ENCODE measurements around the gene SMCO2.

SMCO2 gene

DNA sequence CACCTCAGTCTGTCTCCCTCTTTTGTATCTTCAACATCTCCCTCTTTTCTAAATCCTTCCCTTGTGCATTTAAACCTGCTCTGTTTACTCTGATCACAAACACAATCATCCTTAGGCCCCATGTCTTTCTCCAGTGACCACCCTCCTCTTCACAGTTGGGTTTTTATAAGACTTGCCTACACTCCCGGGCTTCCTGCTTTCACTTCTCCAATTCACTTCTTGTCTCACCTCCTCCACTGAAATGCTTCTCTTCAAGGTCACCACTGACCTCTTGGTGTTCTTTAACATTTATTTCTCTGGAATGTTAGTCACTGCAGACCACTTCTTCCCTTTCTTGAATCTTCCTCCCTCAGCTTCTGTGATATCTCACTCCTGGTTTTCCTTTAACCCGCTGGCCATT lies 8.7 kb upstream of the SMCO2 start:
- H3K36me3 ChIP-seq (ENCODE audit: insufficient read depth, low read length): no peaks in the 10 kb centered on the region
- no peaks in the 10 kb centered on the region for H3K9me3 ChIP-seq (ENCODE audit: low read depth, low read length)
- no peak overlapping the region for H3K4me3 ChIP-seq
- no peak for DNase-seq (ENCODE audit: low read depth, low spot score)
- no peak overlapping the region for H3K9ac ChIP-seq (ENCODE audit: insufficient read length)
- no peak overlapping the region for H3K27ac ChIP-seq
- TF ChIP-seq FOXP2 (optimal IDR thresholded peaks at IDR 0.05; ENCODE audit: control extremely low read depth, extremely low read length, insufficient read depth): no peak
- TF ChIP-seq POLR2AphosphoS5 (IDR thresholded peaks at IDR 0.05; ENCODE audit: borderline replicate concordance, low read depth, low read length): no peak
- TF ChIP-seq EZH2 (IDR thresholded peaks at IDR 0.05): no peak

DNA sequence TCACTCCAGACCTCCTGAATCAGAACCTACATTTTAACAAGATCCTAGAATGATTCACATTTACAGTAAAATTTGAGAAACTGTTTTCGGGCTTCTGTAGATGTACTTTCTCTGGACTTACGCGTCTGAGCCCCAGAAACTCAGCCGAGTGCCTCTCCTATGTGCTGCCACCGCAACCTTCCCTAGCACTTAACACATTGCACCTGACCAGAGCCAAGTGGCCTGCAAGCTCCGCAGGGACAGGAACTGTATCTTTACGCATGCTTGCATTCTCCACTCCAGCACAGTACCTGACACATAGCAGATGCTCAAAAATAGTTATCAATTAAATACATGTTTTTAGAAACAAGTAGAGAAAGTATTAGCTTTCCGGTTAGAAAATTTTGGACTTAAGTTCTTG lies 1.2 kb downstream of the SMCO2 start:
- no peak for DNase-seq (ENCODE audit: low read depth, low spot score)
- Histone ChIP-seq H3K4me3 (no peak overlapping the region), H3K9me3 (ENCODE audit: low read depth, low read length) (no peaks in the 10 kb centered on the region), H3K9ac (ENCODE audit: insufficient read length) (no peak overlapping the region), H3K36me3 (ENCODE audit: insufficient read depth, low read length) (no peaks in the 10 kb centered on the region), H3K27ac (no peak overlapping the region)
- TF ChIP-seq POLR2AphosphoS5 (IDR thresholded peaks at IDR 0.05; ENCODE audit: borderline replicate concordance, low read depth, low read length) (no peak), FOXP2 (optimal IDR thresholded peaks at IDR 0.05; ENCODE audit: control extremely low read depth, extremely low read length, insufficient read depth) (no peak), EZH2 (IDR thresholded peaks at IDR 0.05) (no peak)

DNA sequence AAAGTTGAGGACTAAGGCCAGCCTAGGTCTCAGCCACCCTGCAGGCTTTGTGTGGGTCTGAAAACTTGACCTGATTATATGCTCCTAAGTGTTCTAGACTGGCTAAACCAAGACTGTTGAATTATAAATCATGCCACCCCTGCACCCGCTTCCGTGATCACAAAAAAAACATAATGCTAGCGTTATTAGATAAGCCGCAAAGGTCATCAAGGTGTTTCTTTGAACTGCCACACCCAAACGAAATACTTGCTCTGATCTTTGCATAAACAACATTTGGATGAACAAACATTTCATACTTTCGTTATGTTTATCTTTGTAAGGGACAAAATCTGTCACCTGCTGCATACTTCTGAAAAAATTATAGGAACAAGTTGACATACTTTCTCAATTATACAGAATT lies 2.5 kb downstream of the SMCO2 start:
- H3K36me3 ChIP-seq (ENCODE audit: insufficient read depth, low read length): no peaks in the 10 kb centered on the region
- H3K9ac ChIP-seq (ENCODE audit: insufficient read length): no peak overlapping the region
- no peak for TF ChIP-seq FOXP2 (optimal IDR thresholded peaks at IDR 0.05; ENCODE audit: control extremely low read depth, extremely low read length, insufficient read depth)
- no peak for TF ChIP-seq EZH2 (IDR thresholded peaks at IDR 0.05)
- TF ChIP-seq POLR2AphosphoS5 (IDR thresholded peaks at IDR 0.05; ENCODE audit: borderline replicate concordance, low read depth, low read length): no peak
- H3K4me3 ChIP-seq: no peak overlapping the region
- H3K9me3 ChIP-seq (ENCODE audit: low read depth, low read length): no peaks in the 10 kb centered on the region
- no peak overlapping the region for H3K27ac ChIP-seq
- no peak for DNase-seq (ENCODE audit: low read depth, low spot score)

DNA sequence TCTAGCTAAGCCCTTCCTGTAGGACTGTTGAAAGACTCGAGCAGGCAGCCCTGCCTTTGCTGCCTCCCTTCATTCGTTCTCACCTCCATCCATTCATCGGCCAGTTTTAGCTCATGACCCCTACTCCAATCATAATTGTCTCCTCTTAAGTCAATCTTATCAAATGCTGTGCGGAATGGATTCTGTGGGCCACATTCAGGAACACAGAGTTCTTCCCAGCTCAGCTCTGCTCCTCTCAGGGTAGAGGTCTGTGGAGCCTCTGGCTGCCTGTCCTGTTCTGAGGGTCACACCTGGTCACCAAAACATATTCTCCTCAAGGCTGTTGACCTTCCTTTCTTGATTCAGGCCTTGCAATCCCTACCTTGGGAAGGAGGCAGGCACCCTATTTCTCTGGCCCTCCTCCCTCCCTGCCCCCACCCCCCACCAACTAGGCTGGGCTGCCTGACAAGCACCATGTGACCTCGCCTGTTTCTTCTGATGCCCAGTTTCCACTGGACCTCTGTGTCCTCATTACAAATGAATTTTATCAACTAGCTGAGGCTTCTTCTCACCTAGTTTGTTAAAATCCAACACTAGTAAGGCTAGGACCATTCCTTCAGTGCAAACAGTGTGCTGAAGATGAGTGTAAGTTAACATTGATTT lies 3.5 kb downstream of the SMCO2 start:
- no peak overlapping the region for H3K4me3 ChIP-seq
- no peaks in the 10 kb centered on the region for H3K36me3 ChIP-seq (ENCODE audit: insufficient read depth, low read length)
- no peak for TF ChIP-seq EZH2 (IDR thresholded peaks at IDR 0.05)
- no peak for TF ChIP-seq POLR2AphosphoS5 (IDR thresholded peaks at IDR 0.05; ENCODE audit: borderline replicate concordance, low read depth, low read length)
- TF ChIP-seq FOXP2 (optimal IDR thresholded peaks at IDR 0.05; ENCODE audit: control extremely low read depth, extremely low read length, insufficient read depth): no peak
- no peak overlapping the region for H3K27ac ChIP-seq
- no peak for DNase-seq (ENCODE audit: low read depth, low spot score)
- no peaks in the 10 kb centered on the region for H3K9me3 ChIP-seq (ENCODE audit: low read depth, low read length)
- no peak overlapping the region for H3K9ac ChIP-seq (ENCODE audit: insufficient read length)

DNA sequence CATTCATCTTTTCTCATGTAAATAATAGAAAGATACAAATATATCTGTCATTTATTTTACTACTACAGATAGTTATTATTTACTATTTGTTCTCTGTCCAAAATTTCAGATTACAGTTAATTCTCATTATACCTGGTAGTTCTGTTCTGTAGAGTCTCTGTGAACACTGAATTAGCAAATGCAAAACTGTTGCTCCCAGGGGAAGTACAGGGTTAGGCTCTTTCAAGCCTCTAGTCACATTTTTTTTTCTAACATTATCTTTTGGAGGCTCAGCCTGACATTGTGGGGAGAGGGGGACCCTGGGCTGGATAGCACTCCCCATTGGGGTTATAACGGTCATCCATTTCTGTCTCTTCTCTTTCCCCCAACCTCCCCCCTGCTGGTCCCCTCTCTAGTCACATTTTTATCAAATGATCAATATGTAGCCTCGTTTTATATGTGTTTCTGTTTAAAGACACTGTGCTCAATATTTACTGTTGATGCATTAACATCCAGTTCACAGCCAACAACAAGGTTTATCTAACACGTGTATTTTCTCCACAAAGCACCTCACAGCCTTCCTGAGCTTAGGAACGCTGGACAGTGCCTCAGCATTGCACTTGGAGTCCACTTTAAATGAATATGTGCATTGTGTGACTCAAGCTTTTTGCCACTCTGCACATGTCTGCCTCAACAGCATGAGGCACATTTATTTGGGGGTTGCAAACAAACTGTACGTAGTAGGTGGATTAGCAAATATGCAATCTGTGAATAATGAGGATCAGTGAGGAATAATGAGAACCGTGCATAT lies 4.7 kb downstream of the SMCO2 start:
- H3K9ac ChIP-seq (ENCODE audit: insufficient read length): no peak overlapping the region
- DNase-seq (ENCODE audit: low read depth, low spot score): no peak
- H3K4me3 ChIP-seq: no peak overlapping the region
- no peaks in the 10 kb centered on the region for H3K9me3 ChIP-seq (ENCODE audit: low read depth, low read length)
- TF ChIP-seq EZH2 (IDR thresholded peaks at IDR 0.05) (no peak), POLR2AphosphoS5 (IDR thresholded peaks at IDR 0.05; ENCODE audit: borderline replicate concordance, low read depth, low read length) (no peak), FOXP2 (optimal IDR thresholded peaks at IDR 0.05; ENCODE audit: control extremely low read depth, extremely low read length, insufficient read depth) (no peak)
- H3K36me3 ChIP-seq (ENCODE audit: insufficient read depth, low read length): no peaks in the 10 kb centered on the region
- H3K27ac ChIP-seq: no peak overlapping the region

DNA sequence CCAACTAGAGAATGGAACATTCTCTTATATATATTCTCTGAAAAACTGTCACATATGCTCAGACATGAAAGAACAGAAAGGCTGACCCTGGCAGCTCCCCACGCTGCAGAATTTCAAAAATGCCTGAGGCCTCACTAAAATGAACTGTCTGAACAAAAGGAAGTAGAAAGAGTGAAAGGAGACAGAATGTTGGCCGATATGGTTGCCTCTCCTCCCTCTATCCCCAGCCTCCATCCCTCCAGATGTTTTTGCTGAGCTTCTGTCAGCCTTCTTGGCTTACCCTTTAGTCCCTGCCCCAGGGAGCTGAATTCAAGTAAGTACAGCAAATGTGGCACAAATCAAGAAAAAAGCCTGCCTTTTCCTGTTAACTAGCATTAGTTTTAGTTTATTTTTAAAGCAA lies 6.9 kb downstream of the SMCO2 start:
- Histone ChIP-seq H3K9me3 (ENCODE audit: low read depth, low read length) (no peaks in the 10 kb centered on the region), H3K9ac (ENCODE audit: insufficient read length) (no peak overlapping the region), H3K27ac (no peak overlapping the region), H3K4me3 (no peak overlapping the region), H3K36me3 (ENCODE audit: insufficient read depth, low read length) (no peaks in the 10 kb centered on the region)
- no peak for DNase-seq (ENCODE audit: low read depth, low spot score)
- no peak for TF ChIP-seq POLR2AphosphoS5 (IDR thresholded peaks at IDR 0.05; ENCODE audit: borderline replicate concordance, low read depth, low read length)
- TF ChIP-seq EZH2 (IDR thresholded peaks at IDR 0.05): no peak

DNA sequence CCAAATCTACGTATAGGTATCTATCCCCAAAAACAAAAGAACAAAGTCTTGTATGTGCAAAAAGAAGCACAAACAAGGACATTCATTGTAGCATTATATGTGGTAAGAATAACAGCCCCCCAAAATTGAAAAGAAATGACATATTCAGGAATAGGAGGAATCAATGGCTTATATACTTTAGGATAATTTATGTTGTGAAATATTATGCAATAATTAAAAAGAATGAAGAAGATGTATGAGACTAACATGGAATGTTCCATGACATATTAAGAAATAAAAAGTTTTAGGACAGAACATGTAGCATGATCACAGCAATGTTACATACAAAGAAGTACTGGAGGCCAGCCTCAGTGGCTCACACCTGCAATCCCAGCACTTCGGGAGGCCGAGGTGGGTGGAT lies 9.1 kb downstream of the SMCO2 start:
- H3K36me3 ChIP-seq (ENCODE audit: insufficient read depth, low read length): no peaks in the 10 kb centered on the region
- DNase-seq (ENCODE audit: low read depth, low spot score): no peak
- H3K27ac ChIP-seq: no peak overlapping the region
- TF ChIP-seq POLR2AphosphoS5 (IDR thresholded peaks at IDR 0.05; ENCODE audit: borderline replicate concordance, low read depth, low read length) (no peak), FOXP2 (optimal IDR thresholded peaks at IDR 0.05; ENCODE audit: control extremely low read depth, extremely low read length, insufficient read depth) (no peak), EZH2 (IDR thresholded peaks at IDR 0.05) (no peak)
- H3K9ac ChIP-seq (ENCODE audit: insufficient read length): no peak overlapping the region
- H3K4me3 ChIP-seq: no peak overlapping the region
- H3K9me3 ChIP-seq (ENCODE audit: low read depth, low read length): no peaks in the 10 kb centered on the region

DNA sequence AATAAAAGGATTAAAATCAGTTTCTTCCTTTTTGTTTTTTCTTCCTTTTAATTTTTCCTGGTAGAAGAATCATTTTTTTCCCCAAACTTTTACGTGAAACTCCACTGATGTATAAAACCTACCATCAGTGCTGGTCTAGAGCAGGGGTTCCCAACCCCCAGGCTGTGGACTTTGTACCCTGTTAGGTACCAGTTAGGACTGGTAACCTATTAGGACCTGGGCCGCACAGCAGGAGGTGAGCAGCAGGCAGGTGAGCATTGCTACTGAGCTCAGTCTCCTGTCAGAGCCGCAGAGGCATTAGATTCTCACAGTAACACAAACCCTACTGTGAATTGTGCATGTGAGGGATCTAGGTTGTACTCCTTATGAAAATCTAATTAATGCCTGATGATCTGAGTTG lies 10.1 kb downstream of the SMCO2 start:
- Histone ChIP-seq H3K36me3 (ENCODE audit: insufficient read depth, low read length) (no peaks in the 10 kb centered on the region), H3K9ac (ENCODE audit: insufficient read length) (no peak overlapping the region), H3K4me3 (no peak overlapping the region), H3K27ac (no peak overlapping the region), H3K9me3 (ENCODE audit: low read depth, low read length) (no peaks in the 10 kb centered on the region)
- TF ChIP-seq EZH2 (IDR thresholded peaks at IDR 0.05): no peak
- no peak for TF ChIP-seq POLR2AphosphoS5 (IDR thresholded peaks at IDR 0.05; ENCODE audit: borderline replicate concordance, low read depth, low read length)
- TF ChIP-seq FOXP2 (optimal IDR thresholded peaks at IDR 0.05; ENCODE audit: control extremely low read depth, extremely low read length, insufficient read depth): no peak
- DNase-seq (ENCODE audit: low read depth, low spot score): no peak

Measured in SK-N-MC (cell line).